Stimulated activated CD4-positive, alpha-beta T cell treated with anti-CD3 and anti-CD28 coated beads, Interleukin-15, amount 100 ng/mL, for 1 hour (primary cell): ENCODE measurements around the gene AMPD2.

Experiments used
- DNase-seq, 2 donors: peaks; one replicate each; pipeline ENCODE4 v3.0.0-alpha.2; 2020; ENCODE audit warnings: low read depth in 1 of 2, low spot score in 1 of 2

Gene AMPD2

DNA sequence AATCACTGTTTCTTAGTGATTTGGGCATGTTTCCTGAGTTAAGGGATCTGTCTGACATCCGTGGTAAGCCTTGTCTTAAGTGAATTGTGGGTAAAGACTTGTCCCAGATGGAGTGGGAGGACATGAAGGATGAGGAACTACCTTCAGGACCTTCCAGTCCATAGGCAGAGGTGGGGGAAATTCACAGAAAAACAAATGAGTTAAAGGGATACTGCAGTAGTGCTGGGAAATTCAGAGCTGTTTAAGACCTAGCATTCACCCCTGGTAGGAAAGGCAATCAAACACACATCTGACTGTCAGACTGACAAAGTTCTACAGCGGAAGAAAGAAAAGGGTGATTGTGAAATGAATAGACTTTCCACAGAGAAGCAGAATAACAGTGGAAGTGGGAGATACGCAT is 3.2 kb upstream of the AMPD2 start:
- no peak for DNase-seq

DNA sequence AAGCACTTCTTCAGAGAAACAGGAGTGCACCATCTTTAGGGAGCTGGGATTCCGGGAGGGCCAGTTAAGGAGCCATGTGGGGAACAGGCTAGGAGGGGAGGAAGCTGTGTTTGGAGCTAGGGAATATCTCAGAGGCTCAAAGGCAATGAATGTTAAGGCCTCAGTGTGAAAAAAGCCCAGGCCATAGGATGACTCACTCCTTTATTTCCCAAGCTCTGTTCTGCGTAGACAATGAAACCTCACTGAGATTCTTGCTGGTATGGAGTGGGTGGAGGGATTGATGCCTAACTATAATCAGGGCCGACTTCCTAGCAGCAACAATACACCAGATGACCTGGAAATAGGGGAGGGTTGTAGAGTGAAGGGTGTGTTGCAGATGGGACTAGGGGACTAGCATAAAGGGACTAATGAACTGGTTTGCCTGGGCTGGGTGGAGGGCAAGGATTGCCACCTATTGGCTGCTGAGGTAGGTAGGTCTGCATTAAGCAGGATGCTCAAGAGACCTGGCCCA is 2.3 kb upstream of the AMPD2 start:
- no peak for DNase-seq

DNA sequence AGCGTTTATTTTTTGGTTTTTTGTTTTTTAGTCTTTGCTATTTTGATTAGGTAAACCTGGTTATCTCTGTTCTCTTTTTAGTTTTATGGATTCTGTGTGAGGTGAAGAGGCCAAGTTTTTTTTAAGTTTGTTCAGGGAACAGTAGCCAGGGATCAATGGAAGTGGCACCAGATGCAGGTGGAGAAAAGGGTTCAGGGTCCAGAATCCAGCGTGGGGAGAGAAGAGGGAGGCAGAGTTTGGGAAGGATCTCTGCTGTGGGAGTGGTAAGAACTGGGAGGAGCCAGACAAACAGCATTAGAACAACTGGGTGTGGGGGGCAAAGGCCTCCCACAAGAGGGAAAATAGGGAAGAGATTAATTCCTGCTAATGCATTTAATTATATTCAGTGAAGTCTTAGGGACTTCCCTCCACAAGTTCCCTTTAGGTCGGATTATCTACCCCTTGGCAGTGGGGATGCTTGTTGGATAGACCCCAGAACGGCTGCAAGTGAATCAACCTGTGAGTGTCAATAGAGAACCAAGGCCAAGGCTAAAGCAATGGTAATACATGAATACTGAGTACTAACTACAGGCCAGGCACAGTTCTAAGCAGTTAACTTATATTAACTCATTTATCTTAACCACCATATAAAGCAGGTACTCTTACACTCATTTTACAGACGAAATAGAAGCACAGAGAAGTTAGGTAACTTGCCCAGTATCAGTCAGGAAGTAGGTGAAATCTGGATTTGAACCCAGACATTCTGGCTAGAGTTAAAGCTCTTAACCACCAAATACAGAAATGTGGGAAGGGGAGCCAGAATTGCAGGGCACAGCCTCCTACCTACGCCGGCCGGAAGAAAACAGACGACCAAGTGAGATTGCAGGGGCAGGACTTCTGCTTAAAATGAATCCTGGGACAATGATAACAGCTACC is 719 bp upstream of the AMPD2 start:
- DNase-seq = no peak

DNA sequence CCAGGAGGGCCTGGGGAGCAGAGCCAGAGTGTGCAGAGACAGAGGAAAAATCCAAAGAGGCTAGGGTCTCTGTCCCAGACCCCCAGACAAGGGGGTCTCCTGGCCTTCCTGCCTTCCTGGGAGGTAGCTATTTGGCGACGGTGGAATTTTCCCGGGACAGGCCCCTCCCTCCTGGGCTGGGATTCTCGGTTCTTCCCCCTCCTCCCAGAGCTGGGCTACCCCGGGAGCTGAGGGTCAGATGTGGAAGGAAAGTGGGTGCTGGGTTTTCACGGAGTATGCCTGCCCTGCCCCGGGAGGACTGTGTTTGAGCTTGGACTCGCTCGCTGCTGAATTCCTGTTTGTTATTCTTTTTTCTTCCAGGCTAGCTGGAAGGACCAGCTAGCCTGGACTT is 759 bp downstream of the AMPD2 start:
- no peak for DNase-seq

DNA sequence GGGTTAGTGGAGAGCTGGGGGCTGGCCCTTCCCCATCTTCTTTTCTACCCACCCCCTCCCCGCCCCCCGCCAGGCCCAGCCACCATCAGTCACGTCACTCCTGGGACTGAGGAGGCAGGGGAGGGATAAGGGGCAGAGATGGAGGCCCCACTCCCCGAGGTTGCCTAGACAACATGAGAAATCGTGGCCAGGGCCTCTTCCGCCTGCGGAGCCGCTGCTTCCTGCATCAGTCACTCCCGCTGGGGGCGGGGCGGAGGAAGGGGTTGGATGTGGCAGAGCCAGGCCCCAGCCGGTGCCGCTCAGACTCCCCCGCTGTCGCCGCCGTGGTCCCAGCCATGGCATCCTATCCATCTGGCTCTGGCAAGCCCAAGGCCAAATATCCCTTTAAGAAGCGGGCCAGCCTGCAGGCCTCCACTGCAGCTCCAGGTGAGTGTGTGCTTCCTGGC is 1.2 kb downstream of the AMPD2 start:
- peak; percentile 87 to 96 for DNase-seq

DNA sequence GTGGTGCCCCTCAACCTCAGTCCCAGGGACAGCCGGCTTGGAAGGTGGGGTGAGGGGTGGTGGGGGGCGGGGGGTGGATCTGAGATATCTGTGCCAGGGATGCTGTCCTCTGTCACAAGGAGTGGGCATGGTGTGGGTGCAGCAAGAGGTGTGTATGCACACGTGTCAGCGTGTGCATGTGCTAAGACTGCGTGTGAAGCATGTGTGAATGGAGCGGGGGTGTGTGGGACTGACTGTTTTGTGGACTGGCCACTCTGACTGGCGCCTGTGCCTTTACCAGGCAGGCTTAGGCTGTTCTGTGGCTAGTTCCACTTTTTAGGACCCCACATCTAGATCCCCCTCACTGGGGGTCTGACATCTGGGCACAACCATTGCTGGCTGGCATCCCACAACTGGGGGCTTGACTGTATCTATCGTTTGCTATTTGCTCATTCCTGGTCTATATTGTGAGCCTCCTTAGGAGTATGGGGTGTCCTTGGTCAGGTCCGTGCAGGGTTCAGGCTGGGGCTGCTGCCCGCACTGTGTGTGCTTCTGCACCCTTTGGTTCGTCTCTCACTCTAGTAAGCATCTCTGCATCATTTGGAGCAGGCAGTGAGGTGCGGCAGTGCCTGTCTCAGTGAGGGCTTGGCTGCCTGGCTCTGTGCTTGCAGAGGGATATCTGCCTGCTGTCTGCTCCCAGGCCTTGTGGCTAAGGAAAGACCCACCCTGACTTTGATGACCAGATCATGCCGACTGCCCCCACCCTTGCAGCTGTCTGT is 1.9 kb downstream of the AMPD2 start:
- DNase-seq = no peak

DNA sequence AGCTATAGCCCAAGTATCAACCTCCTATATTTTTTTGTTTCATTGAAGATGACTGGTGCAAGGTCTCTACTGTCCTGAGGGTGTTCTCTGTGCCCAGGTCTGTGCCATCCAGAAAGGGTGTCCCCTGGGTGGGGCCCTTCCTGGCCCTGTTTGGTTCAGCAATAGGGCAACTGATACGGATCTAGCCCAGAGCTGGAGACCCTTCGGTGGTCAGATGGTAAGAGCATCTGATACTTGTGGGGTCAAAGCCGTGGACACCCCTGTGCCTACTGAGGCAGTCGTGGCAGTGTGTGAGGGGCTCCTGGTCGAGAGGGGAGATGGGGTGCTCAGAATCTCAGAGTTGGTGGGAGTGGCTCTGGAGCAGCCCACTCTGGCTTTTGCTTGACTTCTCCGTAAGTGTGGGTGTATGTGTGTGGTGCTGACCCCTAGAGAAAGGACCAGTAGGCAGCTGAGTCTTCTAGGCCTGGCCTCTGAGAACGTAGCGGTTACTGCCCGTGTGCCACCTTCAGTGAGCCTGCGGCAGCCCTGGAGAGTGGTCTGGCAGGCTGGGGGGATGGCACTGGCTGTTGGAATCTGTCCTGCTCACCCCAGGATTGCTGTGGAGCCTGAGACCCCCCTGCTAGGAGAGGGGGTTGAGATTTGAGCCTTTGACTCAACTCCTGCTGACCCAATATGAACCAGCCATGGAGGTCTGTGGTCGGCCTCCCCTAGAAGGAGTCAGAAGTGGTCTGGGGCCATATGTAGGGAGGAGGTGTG is 2.7 kb downstream of the AMPD2 start:
- DNase-seq = no peak

DNA sequence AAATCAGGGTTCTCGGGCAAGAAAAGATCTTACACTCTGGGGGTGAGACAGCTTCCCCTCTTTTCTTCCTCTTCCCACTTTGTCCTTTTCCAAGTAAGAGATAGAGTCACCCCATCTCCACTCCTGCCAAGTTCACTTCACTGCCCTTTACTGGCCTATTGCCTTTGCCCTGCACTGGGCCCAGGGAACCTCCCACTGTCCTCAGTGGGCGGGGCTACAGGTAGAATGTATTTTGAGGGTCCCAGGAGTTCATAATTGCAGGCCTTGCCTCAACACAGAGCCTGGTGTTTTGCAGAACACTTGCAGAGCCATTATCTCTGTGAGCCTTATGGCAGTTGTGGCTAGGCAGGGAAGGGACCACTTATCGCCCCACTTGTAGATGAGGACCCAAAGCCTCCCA is 3.3 kb downstream of the AMPD2 start:
- no peak for DNase-seq

DNA sequence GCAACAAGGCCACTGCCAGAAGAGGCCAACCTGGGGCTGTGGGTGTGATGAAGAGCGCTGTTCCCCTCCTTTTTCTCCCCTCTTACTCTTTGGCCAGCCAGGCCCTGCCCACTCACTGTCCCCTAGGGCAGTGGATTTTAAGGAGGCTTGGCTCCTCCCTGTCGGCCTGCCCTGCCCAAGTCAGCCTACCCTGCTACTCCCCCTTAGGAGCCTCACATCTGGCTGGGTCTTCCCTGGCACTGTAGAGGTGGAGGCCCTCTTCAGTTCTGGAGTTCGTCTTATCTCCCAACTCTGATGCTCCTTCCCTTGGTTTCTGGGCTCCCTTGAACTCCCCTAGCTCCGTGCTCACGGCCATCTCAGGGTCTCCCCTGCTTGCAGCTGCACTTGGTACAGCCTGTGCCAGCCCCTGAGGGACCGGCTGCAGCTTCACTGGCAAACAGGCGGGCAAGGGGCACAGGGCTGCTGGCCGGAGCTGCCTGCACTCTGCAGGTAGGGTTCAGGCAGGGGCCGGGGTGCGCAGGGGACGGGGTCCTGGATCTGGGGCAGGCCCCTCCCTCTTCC is 4.0 kb downstream of the AMPD2 start:
- no peak for DNase-seq

DNA sequence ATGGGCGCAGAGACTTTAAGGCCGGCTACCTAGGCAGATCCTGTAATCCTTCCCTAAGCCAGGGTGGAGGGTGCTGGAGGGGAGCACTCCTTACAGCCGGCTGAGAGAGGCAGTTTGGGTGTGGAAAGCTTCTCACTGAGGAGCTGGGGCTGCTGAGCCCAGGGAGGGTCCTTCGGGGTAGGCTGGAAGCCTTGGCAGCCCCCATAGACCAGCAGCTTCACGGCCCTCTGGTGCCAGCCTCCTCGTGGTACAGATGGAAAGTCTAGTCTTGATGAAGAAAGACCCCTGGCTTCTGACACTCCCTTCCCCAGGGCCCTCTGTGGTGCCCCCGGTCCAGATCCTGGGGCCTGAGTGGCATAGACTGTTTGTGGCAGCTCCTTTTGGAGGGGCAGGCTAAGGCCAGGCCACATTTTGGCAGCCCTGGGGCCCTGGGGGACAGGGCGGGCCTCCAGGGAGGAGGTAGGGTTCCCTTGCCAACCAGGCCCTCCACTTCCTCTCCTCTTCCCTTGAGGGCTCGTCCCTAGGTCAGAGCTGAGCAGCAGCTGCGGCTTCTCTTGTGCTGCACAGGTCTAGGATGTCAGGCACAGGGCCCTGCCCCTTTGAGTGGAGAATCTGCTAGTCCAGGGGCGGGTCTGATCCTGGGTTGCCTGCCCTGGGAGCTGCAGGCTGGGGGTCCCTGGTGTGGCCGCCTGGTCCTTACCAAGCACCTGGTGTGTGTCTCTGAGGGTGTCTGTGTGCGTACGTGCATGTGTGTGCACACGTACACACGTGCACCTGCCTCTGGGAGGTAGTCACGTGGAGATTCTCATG is 4.8 kb downstream of the AMPD2 start:
- DNase-seq = no peak

DNA sequence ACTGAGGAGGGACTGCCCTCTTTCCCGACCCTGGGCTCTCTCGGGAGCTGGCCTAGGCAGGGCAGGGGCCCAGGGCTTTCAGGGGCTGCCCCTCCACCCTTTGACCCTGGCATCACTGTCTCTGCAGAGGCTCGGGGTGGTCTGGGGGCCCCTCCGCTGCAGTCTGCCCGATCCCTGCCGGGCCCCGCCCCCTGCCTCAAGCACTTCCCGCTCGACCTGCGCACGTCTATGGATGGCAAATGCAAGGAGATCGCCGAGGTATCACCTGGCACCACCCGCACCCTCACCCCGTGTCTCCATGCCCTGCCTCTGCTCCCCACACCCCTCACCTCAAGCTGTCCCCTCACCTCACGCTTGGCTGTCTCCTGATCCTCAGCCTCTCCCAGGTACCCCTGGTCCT is 5.5 kb downstream of the AMPD2 start:
- DNase-seq = no peak

DNA sequence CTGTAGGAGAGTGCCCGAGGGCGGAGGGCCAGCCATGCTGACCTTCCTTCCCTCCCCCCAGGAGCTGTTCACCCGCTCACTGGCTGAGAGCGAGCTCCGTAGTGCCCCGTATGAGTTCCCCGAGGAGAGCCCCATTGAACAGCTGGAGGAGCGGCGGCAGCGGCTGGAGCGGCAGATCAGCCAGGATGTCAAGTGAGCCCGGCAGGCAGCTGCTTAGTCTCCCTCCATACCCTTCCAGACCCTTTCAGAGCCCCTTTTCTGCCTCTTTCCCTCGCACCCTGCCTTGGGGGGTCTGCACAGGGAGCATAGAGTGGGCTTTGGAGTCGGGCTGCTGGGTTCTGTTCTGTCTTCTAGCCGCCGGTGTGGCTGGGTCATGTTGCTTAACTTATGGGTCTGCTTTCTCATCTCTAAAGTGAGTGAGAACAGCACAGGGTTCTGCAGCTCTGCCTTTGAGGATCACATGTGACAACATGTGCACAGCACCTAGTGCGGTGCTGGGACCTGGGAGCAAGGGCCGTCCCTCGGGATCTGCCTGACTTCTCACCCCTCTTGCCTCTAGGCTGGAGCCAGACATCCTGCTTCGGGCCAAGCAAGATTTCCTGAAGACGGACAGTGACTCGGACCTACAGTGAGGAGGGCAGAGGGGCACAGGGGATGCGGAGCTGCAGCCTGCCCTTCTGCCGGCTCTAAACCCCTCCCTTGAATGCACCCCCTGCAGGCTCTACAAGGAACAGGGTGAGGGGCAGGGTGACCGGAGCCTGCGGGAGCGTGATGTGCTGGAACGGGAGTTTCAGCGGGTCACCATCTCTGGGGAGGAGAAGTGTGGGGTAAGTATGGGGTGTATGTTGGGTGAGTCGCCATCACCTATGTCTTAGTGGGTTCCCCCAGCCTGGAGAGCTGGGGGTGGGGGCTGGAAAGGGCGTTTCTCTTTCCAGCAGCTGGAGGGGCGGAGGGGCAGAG is 6.2 kb downstream of the AMPD2 start:
- no peak for DNase-seq

DNA sequence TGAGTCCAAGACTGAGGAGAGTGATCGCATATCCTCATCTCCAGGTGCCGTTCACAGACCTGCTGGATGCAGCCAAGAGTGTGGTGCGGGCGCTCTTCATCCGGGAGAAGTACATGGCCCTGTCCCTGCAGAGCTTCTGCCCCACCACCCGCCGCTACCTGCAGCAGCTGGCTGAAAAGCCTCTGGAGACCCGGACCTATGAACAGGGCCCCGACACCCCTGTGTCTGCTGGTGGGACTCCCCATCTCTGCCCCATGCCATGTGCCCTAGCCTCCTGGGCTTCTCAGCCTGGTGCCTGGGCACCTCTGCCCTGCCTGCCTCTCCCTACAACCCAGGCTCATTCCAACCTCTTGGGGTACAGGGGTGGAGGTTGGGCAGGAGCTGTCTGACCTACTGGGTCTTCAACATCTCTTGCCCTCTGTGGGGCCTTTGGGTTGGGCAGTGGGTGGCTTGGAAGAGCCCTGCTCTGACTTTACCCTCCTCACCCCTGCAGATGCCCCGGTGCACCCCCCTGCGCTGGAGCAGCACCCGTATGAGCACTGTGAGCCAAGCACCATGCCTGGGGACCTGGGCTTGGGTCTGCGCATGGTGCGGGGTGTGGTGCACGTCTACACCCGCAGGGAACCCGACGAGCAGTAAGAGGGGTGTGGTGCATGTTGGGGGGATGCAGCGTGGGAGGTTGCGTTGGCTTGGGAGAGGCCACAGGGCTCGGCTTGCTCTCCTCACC is 7.2 kb downstream of the AMPD2 start:
- no peak for DNase-seq

DNA sequence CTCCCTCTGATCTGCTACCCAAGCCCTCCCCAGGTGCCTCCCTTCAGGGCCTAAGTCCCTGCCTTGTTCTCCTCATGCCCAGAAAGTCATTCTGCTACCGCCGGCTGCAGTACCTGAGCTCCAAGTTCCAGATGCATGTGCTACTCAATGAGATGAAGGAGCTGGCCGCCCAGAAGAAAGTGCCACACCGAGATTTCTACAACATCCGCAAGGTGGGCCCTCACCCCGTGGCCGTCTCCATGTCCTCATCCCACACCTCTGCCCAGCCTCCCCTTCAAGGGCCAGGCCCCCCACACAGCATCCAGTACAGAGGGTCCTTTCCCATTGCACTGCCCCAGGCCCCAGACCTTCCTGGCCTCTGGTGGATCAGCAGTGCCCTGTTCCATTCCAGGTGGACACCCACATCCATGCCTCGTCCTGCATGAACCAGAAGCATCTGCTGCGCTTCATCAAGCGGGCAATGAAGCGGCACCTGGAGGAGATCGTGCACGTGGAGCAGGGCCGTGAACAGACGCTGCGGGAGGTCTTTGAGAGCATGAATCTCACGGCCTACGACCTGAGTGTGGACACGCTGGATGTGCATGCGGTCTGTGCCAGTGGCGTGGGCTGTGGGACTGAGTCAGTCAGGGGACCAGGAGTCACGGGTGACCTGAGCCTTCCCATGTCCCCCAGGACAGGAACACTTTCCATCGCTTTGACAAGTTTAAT is 8.2 kb downstream of the AMPD2 start:
- DNase-seq = no peak

DNA sequence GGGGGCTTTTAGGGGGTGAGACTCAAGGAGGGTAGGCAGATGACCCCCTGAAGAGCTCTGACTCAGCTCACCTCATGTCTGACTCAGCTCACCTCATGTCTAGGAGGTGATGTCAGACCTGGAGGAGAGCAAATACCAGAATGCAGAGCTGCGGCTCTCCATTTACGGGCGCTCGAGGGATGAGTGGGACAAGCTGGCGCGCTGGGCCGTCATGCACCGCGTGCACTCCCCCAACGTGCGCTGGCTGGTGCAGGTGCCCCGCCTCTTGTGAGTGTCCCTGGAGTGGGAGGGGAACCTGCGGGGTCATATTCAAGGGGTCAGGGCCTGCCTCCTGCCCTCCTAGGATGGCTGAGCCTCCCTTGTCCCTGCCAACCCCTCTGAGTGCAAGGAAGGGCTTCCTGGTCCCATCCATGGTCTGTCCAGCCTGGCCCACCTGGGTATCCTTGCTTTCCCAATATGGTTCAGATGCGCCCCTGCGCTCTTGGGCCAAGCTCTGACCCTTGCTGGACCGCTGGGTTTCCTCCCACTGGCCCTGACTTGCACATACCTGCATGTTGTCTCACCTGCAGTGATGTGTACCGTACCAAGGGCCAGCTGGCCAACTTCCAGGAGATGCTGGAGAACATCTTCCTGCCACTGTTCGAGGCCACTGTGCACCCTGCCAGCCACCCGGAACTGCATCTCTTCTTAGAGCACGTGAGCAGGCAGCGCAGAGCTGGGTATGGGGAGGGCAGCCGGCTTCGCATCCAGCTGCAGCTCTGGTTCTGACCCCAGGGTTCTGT is 9.1 kb downstream of the AMPD2 start:
- no peak for DNase-seq

DNA sequence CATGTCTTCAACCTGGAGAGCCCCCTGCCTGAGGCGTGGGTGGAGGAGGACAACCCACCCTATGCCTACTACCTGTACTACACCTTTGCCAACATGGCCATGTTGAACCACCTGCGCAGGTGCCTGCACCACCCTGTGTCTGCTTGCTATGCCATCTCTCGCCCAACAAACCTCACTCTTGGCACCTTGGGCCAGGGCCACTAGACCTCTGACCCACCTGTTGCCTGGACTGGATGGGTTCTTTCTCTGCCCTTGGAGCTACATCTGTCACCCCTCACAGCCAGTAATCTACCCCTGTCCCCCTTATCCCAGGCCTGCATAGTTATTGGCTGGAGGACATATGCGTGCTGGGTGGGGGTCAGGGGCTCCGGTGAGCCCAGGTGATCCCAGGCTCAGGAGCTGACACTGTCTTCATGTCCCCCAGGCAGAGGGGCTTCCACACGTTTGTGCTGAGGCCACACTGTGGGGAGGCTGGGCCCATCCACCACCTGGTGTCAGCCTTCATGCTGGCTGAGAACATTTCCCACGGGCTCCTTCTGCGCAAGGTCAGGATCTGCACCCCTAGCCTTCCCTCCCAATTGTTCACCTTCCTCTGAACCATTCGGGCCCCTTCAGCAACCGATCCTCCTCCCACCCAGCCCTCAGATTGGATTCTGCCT is 9.9 kb downstream of the AMPD2 start:
- no peak for DNase-seq
